Gastroesophageal sphincter (tissue), 3 donors: ENCODE measurements around the gene TNFRSF18.

Source experiments
- EP300 ChIP-seq: sonication (generic); formaldehyde crosslinking; IDR thresholded peaks from one replicate; pipeline ENCODE4 v1.6.1; 2017; ENCODE audit warnings: antibody characterized with exemption, mild to moderate bottlenecking
- POLR2A ChIP-seq, 2 donors: fragments of 450-650 bp; IDR thresholded peaks; one replicate each; pipeline ENCODE4 v1.6.1; 2017; ENCODE audit warnings: antibody characterized with exemption in 2 of 2, mild to moderate bottlenecking in 2 of 2, moderate library complexity in 1 of 2
- POLR2AphosphoS5 ChIP-seq: sonication (generic); formaldehyde crosslinking; IDR thresholded peaks from one replicate; pipeline ENCODE4 v1.6.1; 2017; ENCODE audit warnings: antibody characterized with exemption
- TF ChIP-seq, protein P1 (sequence below), 4 experiments: fragments of 200-600 bp in 2 of 4; fragments of 450-650 bp in 2 of 4; sonication (generic) in 1 of 4; IDR thresholded peaks; one replicate each; pipeline ENCODE4 v1.5.1; 2017 to 2019; ENCODE audit warnings: antibody characterized with exemption in 4 of 4, mild to moderate bottlenecking in 2 of 4, moderate library complexity in 2 of 4

DNA sequence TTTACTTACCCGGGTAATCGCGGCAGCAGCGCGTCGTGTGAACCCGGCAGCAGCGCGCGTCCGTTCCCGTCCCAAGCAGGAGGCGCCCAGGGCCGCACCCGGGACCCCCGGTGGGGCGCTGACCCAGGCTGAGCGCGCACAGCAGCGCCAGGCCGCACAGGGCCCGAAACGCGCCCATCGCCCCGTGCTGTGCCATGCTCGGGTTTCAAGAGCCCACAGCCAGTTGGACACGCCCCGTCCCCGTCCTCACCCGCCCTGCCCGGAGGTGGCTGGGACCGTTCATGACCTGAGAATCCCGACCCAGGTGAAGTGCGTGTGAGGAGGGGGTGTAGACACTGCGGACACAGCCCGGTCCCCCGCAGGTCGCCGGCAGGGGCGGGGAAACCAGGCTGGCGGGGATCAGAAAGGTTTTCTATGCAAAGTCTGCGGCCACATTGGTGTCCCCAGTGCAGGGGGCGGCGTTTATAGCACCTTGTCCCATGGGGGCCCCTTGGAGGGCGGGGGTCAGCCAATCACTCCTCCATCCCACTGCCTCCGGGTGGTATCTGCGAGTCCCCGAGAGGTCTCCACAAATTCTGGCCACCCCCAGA is at the start of gene TNFRSF18:
- TF ChIP-seq EP300 (no peak), POLR2A (IDR thresholded peaks at IDR 0.05) (no peak), POLR2AphosphoS5 (no peak)
- TF ChIP-seq, protein P1, sequence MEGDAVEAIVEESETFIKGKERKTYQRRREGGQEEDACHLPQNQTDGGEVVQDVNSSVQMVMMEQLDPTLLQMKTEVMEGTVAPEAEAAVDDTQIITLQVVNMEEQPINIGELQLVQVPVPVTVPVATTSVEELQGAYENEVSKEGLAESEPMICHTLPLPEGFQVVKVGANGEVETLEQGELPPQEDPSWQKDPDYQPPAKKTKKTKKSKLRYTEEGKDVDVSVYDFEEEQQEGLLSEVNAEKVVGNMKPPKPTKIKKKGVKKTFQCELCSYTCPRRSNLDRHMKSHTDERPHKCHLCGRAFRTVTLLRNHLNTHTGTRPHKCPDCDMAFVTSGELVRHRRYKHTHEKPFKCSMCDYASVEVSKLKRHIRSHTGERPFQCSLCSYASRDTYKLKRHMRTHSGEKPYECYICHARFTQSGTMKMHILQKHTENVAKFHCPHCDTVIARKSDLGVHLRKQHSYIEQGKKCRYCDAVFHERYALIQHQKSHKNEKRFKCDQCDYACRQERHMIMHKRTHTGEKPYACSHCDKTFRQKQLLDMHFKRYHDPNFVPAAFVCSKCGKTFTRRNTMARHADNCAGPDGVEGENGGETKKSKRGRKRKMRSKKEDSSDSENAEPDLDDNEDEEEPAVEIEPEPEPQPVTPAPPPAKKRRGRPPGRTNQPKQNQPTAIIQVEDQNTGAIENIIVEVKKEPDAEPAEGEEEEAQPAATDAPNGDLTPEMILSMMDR (IDR thresholded peaks at IDR 0.05): no peak
